NCI-H2227 (cell line): ENCODE results near the gene MTHFSD.

Source experiments
- DNase-seq: peaks from one replicate; lab custom pipeline; 2025; ENCODE audit not compliant: unreplicated experiment; lab: John Stamatoyannopoulos, UW

Gene MTHFSD

GRCh38 chr16:86503830-86504229, 51.2 kb downstream of the MTHFSD start:
- DNase-seq: no peak

GRCh38 chr16:86502856-86503748, 51.9 kb downstream of the MTHFSD start:
- DNase-seq: no peak

DNA sequence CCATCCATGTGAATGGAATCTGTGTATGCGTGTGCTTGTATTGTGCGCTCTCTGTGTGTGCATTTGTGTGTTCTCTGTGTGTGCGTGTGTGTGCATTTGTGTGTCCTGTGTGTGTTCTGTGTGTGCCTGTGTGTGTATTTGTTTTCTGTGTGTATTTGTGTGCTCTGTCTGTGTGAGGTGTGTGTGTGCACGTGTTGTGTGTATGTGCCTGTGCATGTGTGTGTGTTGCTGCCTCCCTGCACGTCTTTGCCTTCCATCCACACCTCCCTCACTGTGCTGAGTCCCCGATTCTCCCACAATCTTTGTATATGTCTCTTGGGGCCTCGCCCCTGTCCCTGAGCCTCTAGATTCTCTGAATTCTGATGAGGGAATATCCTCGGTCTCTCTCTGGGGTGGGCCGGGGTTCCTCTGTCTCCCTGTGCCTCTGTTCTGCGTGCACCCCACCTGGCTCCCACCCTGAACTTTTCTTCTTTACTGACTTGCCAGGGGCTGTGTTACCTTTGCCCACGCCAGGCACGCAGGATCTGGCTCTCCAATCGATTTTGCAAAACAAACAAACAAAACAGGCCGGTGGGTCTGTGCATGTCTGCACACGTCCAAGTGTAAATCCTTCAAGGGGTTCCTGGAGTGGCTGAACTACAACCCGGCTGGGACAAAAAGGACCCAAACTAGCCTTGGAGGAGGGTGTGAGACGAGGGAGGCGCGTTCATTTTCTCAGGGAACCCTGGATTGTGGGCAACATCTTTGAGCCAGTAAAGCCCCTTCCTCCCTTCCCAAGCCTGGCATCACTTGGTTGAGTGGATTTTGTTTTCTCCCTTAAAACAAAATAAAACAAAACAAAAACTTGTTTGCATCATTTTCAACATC, 52.8 kb downstream of the MTHFSD start:
- DNase-seq: no peak

DNA sequence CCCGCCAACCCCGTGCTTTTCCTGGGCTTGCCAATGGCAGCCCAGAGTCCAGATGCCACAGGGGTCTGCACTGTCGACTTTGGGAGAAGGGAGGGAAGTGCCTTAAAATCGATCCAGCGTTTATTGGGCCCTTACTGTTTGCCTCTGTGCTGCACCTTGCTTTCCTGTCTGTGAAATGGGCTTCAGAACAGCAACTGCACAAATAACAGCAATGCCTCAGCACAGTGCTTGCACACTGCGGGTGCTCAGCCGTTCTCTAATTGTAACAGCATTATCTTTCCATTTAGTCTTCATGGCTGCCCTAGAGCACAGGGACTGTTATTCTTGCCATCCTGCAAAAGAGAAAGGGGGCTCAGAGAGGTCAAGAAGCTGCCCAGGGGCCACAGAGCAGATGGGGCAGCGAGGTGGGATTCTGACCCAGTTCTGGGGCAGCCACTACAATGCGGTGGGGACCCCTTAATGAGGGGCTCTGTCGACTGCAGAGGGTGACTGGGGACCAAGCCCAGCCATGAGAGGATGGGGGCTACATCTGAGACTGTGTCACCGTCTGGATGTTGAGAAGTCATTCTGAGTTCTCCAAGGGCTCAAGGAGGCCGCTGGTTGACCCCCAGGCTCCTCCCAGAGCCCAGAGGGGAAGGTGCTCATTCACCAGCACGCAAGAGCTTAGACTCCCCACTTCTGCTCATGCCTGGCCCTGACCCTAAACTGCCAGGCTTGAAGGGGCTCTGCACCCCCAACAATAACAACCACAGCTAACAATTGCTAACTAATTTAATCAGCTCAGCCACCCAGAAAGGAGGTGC, 54.1 kb downstream of the MTHFSD start:
- DNase-seq: no peak

DNA sequence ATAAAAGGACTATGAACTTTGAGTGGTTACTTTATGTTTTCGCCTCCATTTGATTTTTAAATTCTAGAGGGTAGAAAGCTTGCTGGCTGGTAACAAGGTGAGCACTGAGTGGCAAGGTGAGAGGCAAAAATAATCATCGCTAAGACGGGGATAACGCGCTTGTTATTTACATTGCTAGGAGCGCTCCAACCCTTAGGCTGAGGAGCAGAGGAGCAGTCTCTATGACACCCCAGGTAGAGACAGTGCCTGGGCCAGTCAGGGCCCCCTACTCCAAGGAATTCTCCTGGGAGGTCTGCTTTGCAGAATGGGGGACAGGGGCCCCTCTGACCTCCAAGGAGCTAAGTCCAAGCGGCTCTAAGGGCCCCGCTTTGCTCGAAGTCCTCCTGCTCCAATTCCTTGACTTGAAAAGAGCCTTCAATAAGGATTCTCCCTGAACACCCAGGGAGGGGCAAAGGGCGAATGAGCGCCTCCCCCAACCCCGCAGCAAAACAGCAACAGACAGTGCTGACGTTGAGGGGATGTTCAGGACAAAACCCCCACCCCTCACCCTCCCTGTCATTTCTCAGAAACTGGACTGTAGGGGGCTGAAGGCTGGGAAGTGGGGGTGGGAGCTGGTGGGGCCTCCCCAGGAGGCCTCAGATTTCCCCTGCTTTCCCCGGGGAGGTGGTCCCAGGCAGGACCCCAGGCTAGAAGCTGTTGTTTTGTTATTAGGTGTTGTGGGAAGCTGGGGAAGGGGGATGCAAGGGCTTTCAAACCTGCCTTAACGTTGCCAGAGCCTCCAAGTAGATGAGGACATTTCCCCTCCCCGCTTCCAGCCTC, 54.9 kb downstream of the MTHFSD start:
- DNase-seq: no peak

GRCh38 chr16:86499440-86499786, 55.6 kb downstream of the MTHFSD start:
- no peak for DNase-seq

GRCh38 chr16:86498671-86499439, 56.2 kb downstream of the MTHFSD start:
- no peak for DNase-seq

DNA sequence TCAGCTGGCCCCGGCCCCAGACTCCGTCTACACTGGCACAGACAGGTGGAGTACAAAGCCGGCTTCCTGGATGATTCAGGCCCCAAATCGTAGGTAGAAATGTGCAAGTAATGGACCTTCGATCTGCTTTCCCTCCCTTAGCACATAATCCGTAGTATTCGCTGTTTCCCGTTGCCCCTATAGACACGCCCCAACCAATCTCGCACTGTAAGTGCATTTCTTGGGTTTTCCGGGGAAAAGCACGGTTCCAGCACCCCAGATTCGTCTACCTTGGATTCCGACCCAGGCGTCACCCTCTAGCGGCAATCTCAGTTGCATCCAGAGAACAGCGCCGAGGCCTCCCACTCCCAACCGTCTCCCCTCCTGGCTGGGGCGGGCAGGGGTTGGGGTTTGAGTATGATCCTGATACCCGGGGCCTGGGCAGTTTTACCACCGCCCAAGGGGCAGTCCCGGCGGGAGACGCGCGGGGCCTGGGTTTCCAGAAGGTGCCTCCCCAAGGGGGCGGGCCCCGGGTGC, 56.8 kb downstream of the MTHFSD start:
- no peak for DNase-seq

GRCh38 chr16:86497551-86498021, 57.4 kb downstream of the MTHFSD start:
- DNase-seq: no peak

DNA sequence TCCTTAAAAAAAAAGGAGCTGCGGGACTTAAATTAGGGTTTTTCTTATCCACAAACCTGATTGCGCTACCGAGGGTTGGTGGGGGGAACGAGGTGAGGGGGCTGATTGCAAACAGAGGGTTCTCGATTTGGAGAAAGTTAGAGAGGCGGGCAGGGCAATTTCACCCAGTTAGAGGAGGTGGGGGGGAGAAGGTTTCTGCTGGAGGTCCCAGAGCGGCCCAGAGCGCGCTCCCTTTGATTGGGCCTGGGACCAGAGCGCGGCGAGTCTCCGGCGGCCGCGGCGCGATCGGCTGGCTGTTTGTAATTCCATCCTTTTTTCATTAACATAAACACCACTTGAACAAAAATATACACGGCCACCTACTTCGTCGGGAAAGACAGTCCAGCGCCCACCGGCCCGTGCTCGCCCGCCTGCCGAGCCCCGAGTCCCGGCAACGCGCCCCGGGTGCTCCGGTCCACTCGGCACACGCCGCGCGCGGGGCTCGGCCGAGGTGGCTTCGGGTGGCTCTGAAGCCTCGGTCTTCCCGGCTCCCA, 58.0 kb downstream of the MTHFSD start:
- DNase-seq: no peak

DNA sequence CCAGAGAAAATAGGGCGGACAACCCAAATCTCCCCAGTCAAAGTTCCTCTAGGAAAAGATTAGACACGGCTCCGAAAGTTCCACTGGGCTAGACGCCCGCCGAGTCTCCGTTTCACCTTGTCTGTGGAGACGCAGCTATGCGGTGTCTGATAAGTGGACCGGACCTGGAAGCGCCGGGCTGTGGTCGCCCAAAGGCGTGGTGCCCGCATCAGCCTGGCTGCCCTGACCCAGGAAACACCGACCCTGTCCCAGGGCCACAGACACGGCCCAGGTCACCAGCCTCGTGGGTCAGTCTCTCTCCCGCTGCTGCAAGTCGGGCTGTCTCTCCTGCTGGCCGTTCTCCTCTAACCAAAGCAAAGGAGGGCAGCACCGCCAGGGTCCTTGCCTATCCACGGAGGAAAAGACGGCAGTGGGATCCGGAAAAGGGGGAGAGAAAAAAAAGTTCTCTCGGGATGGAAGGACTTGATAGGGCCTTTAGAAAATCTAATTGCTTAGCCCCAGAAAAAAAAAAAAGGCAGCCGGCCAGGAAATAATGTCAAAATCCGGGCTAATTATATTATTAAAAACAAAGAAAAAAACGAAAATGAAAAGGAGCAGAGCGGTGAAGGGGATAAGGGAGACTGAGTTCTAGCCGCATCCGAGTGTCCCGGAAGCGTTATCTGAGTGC, 58.6 kb downstream of the MTHFSD start:
- DNase-seq: no peak

DNA sequence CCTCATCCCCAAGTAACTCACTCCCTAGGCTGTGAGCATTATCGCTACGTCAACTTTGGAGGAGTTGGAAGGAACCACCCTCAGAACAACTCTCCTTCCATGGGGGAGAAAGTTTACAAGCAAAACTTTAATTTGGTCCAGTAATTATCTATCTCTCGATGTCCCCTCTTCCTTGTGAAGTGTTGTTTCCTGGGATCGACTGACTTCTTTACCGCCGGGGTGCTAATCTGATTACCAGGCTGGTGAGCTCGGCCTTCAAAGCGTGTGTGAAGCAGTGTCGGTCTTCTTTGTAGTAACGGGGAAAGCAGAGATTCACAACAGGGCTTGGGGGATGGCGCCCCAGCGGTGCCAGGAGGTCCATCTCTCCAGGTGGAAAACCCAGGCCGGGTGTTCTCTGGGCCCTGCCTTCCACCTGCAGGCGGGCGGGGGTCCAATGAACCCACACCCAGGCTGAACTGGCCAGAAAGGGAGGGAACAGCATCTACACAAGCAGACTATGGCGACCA, 59.2 kb downstream of the MTHFSD start:
- DNase-seq: no peak

GRCh38 chr16:86495357-86495701, 59.7 kb downstream of the MTHFSD start:
- DNase-seq: no peak

- DNase-seq: no peak
These were observed 60.3 kb downstream of the MTHFSD start for GRCh38 chr16:86494565-86495356.

DNA sequence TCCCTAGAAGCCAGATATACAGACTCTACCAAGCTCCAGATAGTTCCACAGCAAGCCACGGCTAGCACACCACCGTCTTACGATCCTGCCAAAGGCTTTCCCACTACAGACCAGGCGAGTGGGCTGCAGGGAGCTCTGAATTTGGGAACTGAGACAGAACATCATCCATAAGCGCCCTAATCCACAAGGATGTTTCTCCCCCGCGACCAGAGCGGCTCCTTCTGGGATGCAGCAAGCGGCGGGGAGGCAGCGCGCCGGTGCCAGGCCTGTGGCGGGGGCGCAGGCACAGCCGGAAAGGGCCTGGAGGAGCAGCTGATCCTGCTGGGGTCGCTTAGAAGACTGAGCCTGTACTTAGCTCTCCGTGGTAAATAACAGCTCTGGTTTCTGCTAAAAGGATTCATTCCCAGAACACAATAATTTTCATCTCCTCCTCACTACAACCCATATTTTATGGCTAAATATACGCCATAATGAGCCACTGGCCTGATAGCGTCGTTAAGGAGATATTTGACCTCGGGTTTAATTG, 60.9 kb downstream of the MTHFSD start:
- peak; percentile 27 for DNase-seq

GRCh38 chr16:86492961-86493629, 61.9 kb downstream of the MTHFSD start:
- no peak for DNase-seq
